Parathyroid adenoma (tissue), 2 donors: ENCODE results near the gene CAVIN1.

Experiments used
- H2AFZ ChIP-seq: fragments of 300-600 bp; sonication (generic); one replicate; pipeline ENCODE4 v1.7.0; 2017; ENCODE audit warnings: antibody characterized with exemption, mild to moderate bottlenecking
- H3K27ac ChIP-seq: fragments of 300-600 bp; sonication (generic); one replicate; pipeline ENCODE4 v1.7.0; 2017
- H3K27me3 ChIP-seq: fragments of 300-600 bp; sonication (generic); one replicate; pipeline ENCODE4 v1.7.0; 2017; ENCODE audit warnings: low read length; ENCODE audit not compliant: control insufficient read depth, insufficient read depth
- H3K36me3 ChIP-seq: fragments of 300-600 bp; sonication (generic); one replicate; pipeline ENCODE4 v1.7.0; 2017; ENCODE audit warnings: low read length; ENCODE audit not compliant: control insufficient read depth, insufficient read depth
- H3K4me1 ChIP-seq: fragments of 300-600 bp; sonication (generic); one replicate; pipeline ENCODE4 v1.7.0; 2017; ENCODE audit warnings: control low read depth
- H3K4me2 ChIP-seq: fragments of 300-600 bp; sonication (generic); one replicate; pipeline ENCODE4 v1.7.0; 2017; ENCODE audit warnings: low read length
- H3K4me3 ChIP-seq: fragments of 300-600 bp; sonication (generic); one replicate; pipeline ENCODE4 v1.7.0; 2017; ENCODE audit warnings: low read depth, low read length
- H3K79me2 ChIP-seq: fragments of 300-600 bp; sonication (generic); one replicate; pipeline ENCODE4 v1.7.0; 2017; ENCODE audit warnings: control low read depth
- H3K9ac ChIP-seq: fragments of 300-600 bp; sonication (generic); one replicate; pipeline ENCODE4 v1.7.0; 2017; ENCODE audit warnings: mild to moderate bottlenecking
- H3K9me3 ChIP-seq: fragments of 300-600 bp; sonication (generic); one replicate; pipeline ENCODE4 v1.7.0; 2017; ENCODE audit warnings: low read length; ENCODE audit not compliant: control insufficient read depth
- CTCF ChIP-seq: fragments of 300-600 bp; sonication (generic); IDR thresholded peaks from one replicate; pipeline ENCODE4 v1.7.0; 2017; ENCODE audit warnings: antibody characterized with exemption, mild to moderate bottlenecking
- donor health status: primary hyperparathyroidism.

The CAVIN1 gene

GRCh38 chr17:42431758-42432161, 8.7 kb upstream of the CAVIN1 start:
- H3K27ac ChIP-seq = no peak overlapping the region
- no peaks in the 10 kb centered on the region for H3K27me3 ChIP-seq
- H3K4me2 ChIP-seq = no peak overlapping the region
- no peak overlapping the region for H3K9ac ChIP-seq
- H3K4me3 ChIP-seq = no peak overlapping the region
- H3K4me1 ChIP-seq = peaks cover 3% of the 10 kb centered on the region
- peaks cover 3% of the 10 kb centered on the region for H3K79me2 ChIP-seq
- H3K9me3 ChIP-seq = no peaks in the 10 kb centered on the region
- H3K36me3 ChIP-seq = no peaks in the 10 kb centered on the region
- no peak for TF ChIP-seq CTCF
- no peak overlapping the region for H2AFZ ChIP-seq

GRCh38 chr17:42429726-42430447, 6.8 kb upstream of the CAVIN1 start:
- H3K27ac ChIP-seq = no peak overlapping the region
- TF ChIP-seq CTCF = no peak
- no peak overlapping the region for H2AFZ ChIP-seq
- peaks cover 3% of the 10 kb centered on the region for H3K4me1 ChIP-seq
- H3K27me3 ChIP-seq = no peaks in the 10 kb centered on the region
- no peak overlapping the region for H3K4me2 ChIP-seq
- no peaks in the 10 kb centered on the region for H3K9me3 ChIP-seq
- H3K9ac ChIP-seq = no peak overlapping the region
- no peaks in the 10 kb centered on the region for H3K36me3 ChIP-seq
- H3K4me3 ChIP-seq = no peak overlapping the region
- peaks cover 3% of the 10 kb centered on the region for H3K79me2 ChIP-seq

GRCh38 chr17:42428141-42428944, 5.3 kb upstream of the CAVIN1 start:
- Histone ChIP-seq H3K9me3 (no peaks in the 10 kb centered on the region), H3K9ac (no peak overlapping the region), H2AFZ (peak overlapping the region; percentile 54), H3K4me2 (no peak overlapping the region), H3K79me2 (peaks cover 3% of the 10 kb centered on the region), H3K36me3 (no peaks in the 10 kb centered on the region), H3K4me3 (no peak overlapping the region), H3K27me3 (no peaks in the 10 kb centered on the region), H3K27ac (no peak overlapping the region), H3K4me1 (peaks cover 3% of the 10 kb centered on the region)
- peak; percentile 73 for TF ChIP-seq CTCF

- no peaks in the 10 kb centered on the region for H3K27me3 ChIP-seq
- H3K4me3 ChIP-seq = no peak overlapping the region
- peaks cover 3% of the 10 kb centered on the region for H3K79me2 ChIP-seq
- H3K9ac ChIP-seq = no peak overlapping the region
- H3K27ac ChIP-seq = no peak overlapping the region
- H2AFZ ChIP-seq = no peak overlapping the region
- TF ChIP-seq CTCF = no peak
- H3K36me3 ChIP-seq = no peaks in the 10 kb centered on the region
- H3K9me3 ChIP-seq = no peaks in the 10 kb centered on the region
- H3K4me2 ChIP-seq = no peak overlapping the region
- peaks cover 3% of the 10 kb centered on the region for H3K4me1 ChIP-seq
These were observed 2.0 kb upstream of the CAVIN1 start for GRCh38 chr17:42424991-42425610.
